Measurements from ENCODE around the gene USP7. TPM values are rescaled to one million over a fixed set of nuclear protein-coding genes. Genes with fewer than 3 reads are reported as not detected.
A peak's percentile ranks its signal among the peaks of the same experiment; 100 is the strongest.

Gene USP7
- total RNA-seq, 1 experiment from 2014 or later, result 228 TPM

GRCh38 chr16:8943966-8944759 is 19.5 kb downstream of the USP7 start:
- DNase-seq (ENCODE audit: low spot score), result no peak
- no peaks in the 10 kb centered on the region for H3K36me3 ChIP-seq (ENCODE audit: insufficient read depth, low read length, poor library complexity, severe bottlenecking)
- peaks cover 9% of the 10 kb centered on the region for H3K4me1 ChIP-seq (ENCODE audit: insufficient read depth, low read length, poor library complexity, severe bottlenecking)
- ChIA-PET POLR2A (ENCODE audit: low non-redundant PET) (no interaction called here), CTCF (no interaction called here)
- no peak for TF ChIP-seq CTCF (conservative IDR thresholded peaks at IDR 0.05; ENCODE audit: low read depth, low read length)
- no peak for TF ChIP-seq EZH2 (IDR thresholded peaks at IDR 0.05; ENCODE audit: borderline replicate concordance, low read depth, low read length, poor library complexity, severe bottlenecking)
- no peaks in the 10 kb centered on the region for H3K27me3 ChIP-seq (replicated peaks; ENCODE audit: insufficient read depth, low read depth, low read length, poor library complexity)
- no peaks in the 10 kb centered on the region for H3K9me3 ChIP-seq (ENCODE audit: low read depth, low read length, poor library complexity, severe bottlenecking)
- no peak overlapping the region for H3K4me3 ChIP-seq (ENCODE audit: low read depth, low read length, poor library complexity, severe bottlenecking)
- intact Hi-C loops (cut with micrococcal nuclease; ENCODE audit: unreplicated experiment), result no loop called here
- BruUV-seq (replicated peaks), result no TSS peak
- no peak overlapping the region for H3K27ac ChIP-seq (ENCODE audit: low read depth, low read length, poor library complexity, severe bottlenecking)

GRCh38 chr16:8943001-8943763 is 20.5 kb downstream of the USP7 start:
- H3K36me3 ChIP-seq (ENCODE audit: insufficient read depth, low read length, poor library complexity, severe bottlenecking), result no peaks in the 10 kb centered on the region
- peaks cover 9% of the 10 kb centered on the region for H3K4me1 ChIP-seq (ENCODE audit: insufficient read depth, low read length, poor library complexity, severe bottlenecking)
- no peaks in the 10 kb centered on the region for H3K9me3 ChIP-seq (ENCODE audit: low read depth, low read length, poor library complexity, severe bottlenecking)
- intact Hi-C loops (cut with micrococcal nuclease; ENCODE audit: unreplicated experiment), result no loop called here
- BruUV-seq (replicated peaks), result no TSS peak
- H3K27me3 ChIP-seq (replicated peaks; ENCODE audit: insufficient read depth, low read depth, low read length, poor library complexity), result no peaks in the 10 kb centered on the region
- no peak for DNase-seq (ENCODE audit: low spot score)
- H3K27ac ChIP-seq (ENCODE audit: low read depth, low read length, poor library complexity, severe bottlenecking), result no peak overlapping the region
- TF ChIP-seq CTCF (conservative IDR thresholded peaks at IDR 0.05; ENCODE audit: low read depth, low read length) (no peak), EZH2 (IDR thresholded peaks at IDR 0.05; ENCODE audit: borderline replicate concordance, low read depth, low read length, poor library complexity, severe bottlenecking) (no peak)
- H3K4me3 ChIP-seq (ENCODE audit: low read depth, low read length, poor library complexity, severe bottlenecking), result no peak overlapping the region
- POLR2A ChIA-PET (ENCODE audit: low non-redundant PET), result no interaction called here
- CTCF ChIA-PET, result no interaction called here

GRCh38 chr16:8941718-8942344 is 21.9 kb downstream of the USP7 start:
- Histone ChIP-seq H3K27ac (ENCODE audit: low read depth, low read length, poor library complexity, severe bottlenecking) (peak overlapping the region; percentile 40), H3K4me1 (ENCODE audit: insufficient read depth, low read length, poor library complexity, severe bottlenecking) (peaks cover 10% of the 10 kb centered on the region), H3K4me3 (ENCODE audit: low read depth, low read length, poor library complexity, severe bottlenecking) (no peak overlapping the region), H3K9me3 (ENCODE audit: low read depth, low read length, poor library complexity, severe bottlenecking) (no peaks in the 10 kb centered on the region), H3K36me3 (ENCODE audit: insufficient read depth, low read length, poor library complexity, severe bottlenecking) (no peaks in the 10 kb centered on the region), H3K27me3 (replicated peaks; ENCODE audit: insufficient read depth, low read depth, low read length, poor library complexity) (no peaks in the 10 kb centered on the region)
- ChIA-PET POLR2A (ENCODE audit: low non-redundant PET) (no interaction called here), CTCF (no interaction called here)
- no TSS peak for BruUV-seq (replicated peaks)
- TF ChIP-seq CTCF (conservative IDR thresholded peaks at IDR 0.05; ENCODE audit: low read depth, low read length) (no peak), EZH2 (IDR thresholded peaks at IDR 0.05; ENCODE audit: borderline replicate concordance, low read depth, low read length, poor library complexity, severe bottlenecking) (no peak)
- DNase-seq (ENCODE audit: low spot score), result no peak
- intact Hi-C loops (cut with micrococcal nuclease; ENCODE audit: unreplicated experiment), result no loop called here
